AG10803 (cell line): Measurements from ENCODE around the gene TARS3.
A peak's percentile ranks its signal among the peaks of the same experiment; 100 is the strongest.

ENCODE experiments used
- DNase-seq: peaks from one replicate; pipeline ENCODE4 v3.0.0; 2010; ENCODE audit warnings: low read depth
- H3K4me3 ChIP-seq: 2 replicates; pipeline ENCODE4 v1.5.1; 2011; ENCODE audit warnings: mild to moderate bottlenecking, low read length, control low read depth
- TF ChIP-seq, protein P1 (sequence below): conservative IDR thresholded peaks from 2 replicates; pipeline ENCODE4 v1.5.1; 2011; ENCODE audit warnings: mild to moderate bottlenecking, low read length, control low read depth, inconsistent platforms

The TARS3 gene

DNA sequence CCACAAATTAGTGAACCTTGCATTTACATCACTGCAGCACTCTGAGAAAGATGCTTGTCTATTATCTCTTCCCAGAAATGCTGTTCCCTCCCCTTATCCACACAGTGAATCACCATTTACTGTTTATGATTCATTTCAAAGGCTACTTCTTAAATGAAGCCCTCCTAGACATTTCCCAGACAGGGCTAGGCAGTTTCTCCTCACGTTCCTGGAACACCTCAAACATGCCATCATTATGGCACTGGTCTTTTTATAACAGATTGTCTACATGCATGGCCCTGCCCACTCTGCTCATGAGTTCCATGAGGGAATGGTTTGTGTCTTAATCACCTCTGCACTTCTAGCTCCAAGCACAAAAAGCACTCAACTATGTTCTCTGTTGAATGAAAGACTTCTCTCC is 39.9 kb downstream of the TARS3 start:
- TF ChIP-seq, protein P1, sequence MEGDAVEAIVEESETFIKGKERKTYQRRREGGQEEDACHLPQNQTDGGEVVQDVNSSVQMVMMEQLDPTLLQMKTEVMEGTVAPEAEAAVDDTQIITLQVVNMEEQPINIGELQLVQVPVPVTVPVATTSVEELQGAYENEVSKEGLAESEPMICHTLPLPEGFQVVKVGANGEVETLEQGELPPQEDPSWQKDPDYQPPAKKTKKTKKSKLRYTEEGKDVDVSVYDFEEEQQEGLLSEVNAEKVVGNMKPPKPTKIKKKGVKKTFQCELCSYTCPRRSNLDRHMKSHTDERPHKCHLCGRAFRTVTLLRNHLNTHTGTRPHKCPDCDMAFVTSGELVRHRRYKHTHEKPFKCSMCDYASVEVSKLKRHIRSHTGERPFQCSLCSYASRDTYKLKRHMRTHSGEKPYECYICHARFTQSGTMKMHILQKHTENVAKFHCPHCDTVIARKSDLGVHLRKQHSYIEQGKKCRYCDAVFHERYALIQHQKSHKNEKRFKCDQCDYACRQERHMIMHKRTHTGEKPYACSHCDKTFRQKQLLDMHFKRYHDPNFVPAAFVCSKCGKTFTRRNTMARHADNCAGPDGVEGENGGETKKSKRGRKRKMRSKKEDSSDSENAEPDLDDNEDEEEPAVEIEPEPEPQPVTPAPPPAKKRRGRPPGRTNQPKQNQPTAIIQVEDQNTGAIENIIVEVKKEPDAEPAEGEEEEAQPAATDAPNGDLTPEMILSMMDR = no peak
- DNase-seq = peak; percentile 87
- no peak overlapping the region for H3K4me3 ChIP-seq

DNA sequence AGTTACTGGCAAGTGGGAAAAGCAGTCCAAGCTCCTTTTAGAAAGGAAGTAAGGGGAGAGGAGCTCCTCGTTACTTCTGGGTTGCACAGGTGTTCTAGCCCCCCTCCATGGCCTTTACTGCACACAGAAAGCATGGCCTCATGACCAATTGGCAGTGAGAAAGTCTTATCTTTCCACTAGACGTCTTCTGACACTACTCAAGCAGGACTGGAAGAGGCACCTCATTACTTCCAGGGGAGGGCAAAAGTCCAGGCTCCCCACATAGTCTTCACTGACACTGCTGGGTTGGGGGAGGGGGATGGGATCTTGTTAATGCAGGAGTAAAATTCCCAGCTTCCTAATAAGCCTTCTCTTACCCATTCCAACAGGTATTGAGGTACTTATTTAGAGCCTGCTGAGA is 44.5 kb downstream of the TARS3 start:
- DNase-seq = no peak
- TF ChIP-seq, protein P1 = no peak
- no peak overlapping the region for H3K4me3 ChIP-seq

DNA sequence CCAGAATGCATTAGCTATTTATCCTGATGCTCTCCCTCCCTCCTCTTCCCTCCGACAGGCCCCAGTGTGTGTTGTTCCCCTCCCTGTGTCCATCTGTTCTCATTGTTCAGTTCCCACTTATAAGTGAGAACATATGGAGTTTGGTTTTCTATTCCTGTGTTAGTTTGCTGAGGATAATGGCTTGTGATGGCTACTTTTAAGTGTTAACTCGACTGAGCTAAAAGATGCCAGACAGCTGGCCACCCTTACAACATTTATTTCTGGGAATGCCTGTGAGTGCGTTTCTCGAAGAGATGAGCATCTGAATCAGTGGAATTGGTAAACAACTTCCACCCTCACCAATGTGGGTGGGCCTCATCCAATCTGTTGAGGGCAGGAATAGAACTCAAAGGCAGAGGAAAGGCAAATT is 47.3 kb downstream of the TARS3 start:
- no peak overlapping the region for H3K4me3 ChIP-seq
- TF ChIP-seq, protein P1 = no peak
- DNase-seq = peak; percentile 97

DNA sequence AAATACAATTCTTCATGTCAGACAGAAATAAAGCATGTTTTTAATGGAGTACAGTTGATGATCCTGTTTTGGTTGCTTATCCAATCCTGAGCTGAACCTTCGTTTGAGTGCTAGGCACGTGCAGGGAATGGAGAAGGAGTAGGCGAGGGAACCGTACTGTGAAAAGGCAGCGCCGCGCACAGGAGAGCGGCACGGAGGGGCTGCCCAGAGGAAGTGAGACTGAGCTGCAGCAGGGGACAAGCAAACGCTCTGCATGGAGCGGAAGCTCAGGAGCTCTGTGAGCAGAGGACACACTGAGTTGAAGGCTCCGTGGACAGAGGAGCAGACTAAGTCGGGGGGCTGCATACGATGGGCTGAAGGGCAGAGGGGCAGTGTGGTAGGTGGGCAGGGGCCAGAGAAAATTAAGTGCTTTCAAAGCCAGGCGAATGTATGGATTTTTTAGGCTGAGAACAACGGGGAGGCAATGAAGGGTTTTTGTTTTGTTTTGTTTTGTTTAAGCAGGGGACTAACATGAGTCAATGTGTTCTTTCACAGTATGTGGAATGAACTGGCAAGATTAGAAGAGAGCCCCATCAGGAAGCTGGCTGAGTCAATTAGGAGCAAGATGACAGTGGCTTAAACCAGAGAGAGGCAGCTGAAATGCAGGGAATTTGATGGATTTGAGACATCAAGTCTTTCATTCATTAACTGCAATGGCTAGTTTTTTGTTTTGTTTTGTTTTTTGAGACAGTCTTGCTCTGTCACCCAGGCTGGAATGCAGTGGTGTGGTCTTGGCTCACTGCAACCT is 48.3 kb downstream of the TARS3 start:
- TF ChIP-seq, protein P1 = no peak
- peak; percentile 96 for DNase-seq
- no peak overlapping the region for H3K4me3 ChIP-seq

DNA sequence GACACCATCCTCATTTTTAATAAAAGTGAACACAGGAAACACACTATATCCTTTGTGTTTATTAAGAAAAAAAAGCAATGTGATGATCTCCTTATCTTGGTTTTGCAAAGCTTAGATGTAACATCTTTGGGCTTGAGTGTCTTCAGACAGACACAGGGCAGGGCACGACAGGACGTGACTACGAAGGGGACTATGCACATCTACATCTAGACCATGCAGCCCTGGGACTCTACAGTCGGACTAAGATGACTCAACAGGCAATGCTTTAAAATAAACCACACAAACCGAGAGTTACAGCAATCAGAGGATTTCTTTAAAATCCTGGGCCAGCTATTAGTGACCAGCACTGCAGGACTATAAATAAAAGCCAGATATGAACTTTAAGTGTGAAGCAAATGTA is 49.3 kb downstream of the TARS3 start:
- TF ChIP-seq, protein P1 = no peak
- H3K4me3 ChIP-seq = no peak overlapping the region
- peak; percentile 90 for DNase-seq

DNA sequence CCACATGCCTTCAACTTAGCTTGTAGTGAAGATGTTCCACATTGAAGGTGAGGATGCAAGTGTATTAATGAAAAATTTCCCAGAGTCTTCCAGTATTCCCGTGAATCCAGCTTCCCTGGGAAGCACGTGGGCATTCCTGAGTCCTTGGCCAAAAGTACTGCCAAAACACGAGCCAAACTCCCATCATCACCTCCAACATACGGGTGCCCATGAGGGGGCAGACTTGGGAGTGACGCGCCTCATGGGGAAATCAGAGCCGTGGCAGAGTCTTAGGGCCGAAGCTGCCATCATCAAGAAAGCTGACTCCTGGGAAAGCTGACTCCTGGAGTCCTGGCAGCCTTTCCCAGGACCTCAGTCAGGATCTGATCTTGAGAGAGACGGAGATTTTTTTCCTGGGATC is 52.0 kb downstream of the TARS3 start:
- H3K4me3 ChIP-seq = no peak overlapping the region
- TF ChIP-seq, protein P1 = no peak
- DNase-seq = no peak

DNA sequence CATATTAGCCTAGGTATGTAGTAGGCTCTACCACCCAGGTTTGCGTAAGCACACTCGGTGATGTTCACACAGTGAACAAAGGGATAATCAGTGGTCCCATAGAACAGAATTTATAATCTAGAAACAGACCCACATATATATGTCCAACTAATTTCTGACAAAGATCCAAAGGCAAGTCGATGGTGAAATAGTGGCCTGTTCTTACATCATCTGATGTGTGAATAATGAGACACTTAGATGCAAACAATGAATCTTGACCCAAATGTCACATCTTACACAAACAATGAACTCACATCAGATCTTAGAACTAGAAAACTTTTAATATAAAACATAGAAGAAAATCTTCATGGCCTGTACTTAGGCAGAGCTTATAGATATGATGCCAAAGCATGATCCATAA is 54.5 kb downstream of the TARS3 start:
- TF ChIP-seq, protein P1 = no peak
- H3K4me3 ChIP-seq = no peak overlapping the region
- DNase-seq = no peak
